HepG2 (cell line): ENCODE measurements around the gene LRP1B. TPM values are rescaled to one million over a fixed set of nuclear protein-coding genes. Genes with fewer than 3 reads are reported as not detected.

Experiments
- ATAC-seq: fragments of 200-7000 bp; cut with Tn5 transposase; 3 replicates; pipeline ENCODE4 v1.9.1; 2020; ENCODE audit warnings: mild to moderate bottlenecking, moderate library complexity
- BruUV-seq: library from RNA; stranded (reverse); fragments of 400-500 nt; replicated peaks from 2 replicates; lab custom pipeline; 2021; lab: Mats Ljungman, UMichigan
- CTCF ChIA-PET: fragments of 300-600 bp; formaldehyde crosslinking; extraction: SDS; loops from one replicate; lab custom pipeline; 2021; ENCODE audit warnings: low total read pairs, inconsistent platforms, low intra/inter-chr PET ratio; lab: Yijun Ruan, JAX
- POLR2A ChIA-PET: fragments of 350-600 bp; sonication (Branson Sonifier 250); formaldehyde crosslinking; loops from one replicate; lab custom pipeline; 2020; ENCODE audit warnings: antibody characterized with exemption, inconsistent platforms; lab: Yijun Ruan, JAX
- DNase-seq: peaks from one replicate; pipeline ENCODE4 v3.0.0-alpha.2; 2015; ENCODE audit warnings: low spot score
- FAIRE-seq: peaks from 3 replicates; lab custom pipeline; 2011; peaks lifted over from hg19 to GRCh38; lab: Jason Lieb, UNC
- H2AFZ ChIP-seq: one replicate; pipeline ENCODE4 v1.6.1; 2011; ENCODE audit warnings: low read length, inconsistent platforms
- H3K27ac ChIP-seq: fragments of 300-600 bp; 3 replicates; pipeline ENCODE4 v1.8.0; 2011; ENCODE audit warnings: mixed run types, mild to moderate bottlenecking, mixed read lengths, low read length, inconsistent platforms; ENCODE audit not compliant: insufficient read depth; ENCODE audit errors: extremely low read length
- H3K27me3 ChIP-seq, 2 experiments: fragments of 200-600 bp in 1 of 2; 2 replicates in 1 of 2; 3 replicates in 1 of 2; pipeline versions ENCODE4 v1.6.0 to v1.8.0; 2011; ENCODE audit warnings: low read length in 2 of 2, mild to moderate bottlenecking in 2 of 2, moderate library complexity in 2 of 2, inconsistent platforms in 1 of 2; ENCODE audit not compliant: insufficient read depth in 2 of 2, control insufficient read depth in 1 of 2
- H3K36me3 ChIP-seq, 2 experiments: fragments of 200-600 bp in 1 of 2; replicated peaks in 1 of 2; 2 replicates in 1 of 2; 3 replicates in 1 of 2; pipeline versions ENCODE4 v1.5.1 to v1.8.0; 2011; ENCODE audit warnings: low read length in 2 of 2, inconsistent platforms in 1 of 2; ENCODE audit not compliant: insufficient read depth in 2 of 2, control insufficient read depth in 1 of 2
- H3K4me1 ChIP-seq: 2 replicates; pipeline ENCODE4 v1.5.1; 2012; ENCODE audit warnings: low read length, inconsistent platforms; ENCODE audit not compliant: insufficient read depth
- H3K4me2 ChIP-seq: 2 replicates; pipeline ENCODE4 v1.6.0; 2011; ENCODE audit warnings: low read depth, low read length, inconsistent platforms
- H3K4me3 ChIP-seq, 3 experiments: fragments of 200-600 bp in 1 of 3; sonication (generic), shearing (Covaris generic) in 1 of 3; replicated peaks in 1 of 3; 2 replicates each; pipeline ENCODE4 v1.5.1; 2011 to 2016; ENCODE audit warnings: low read length in 3 of 3, inconsistent platforms in 2 of 3, low read depth in 2 of 3, mild to moderate bottlenecking in 2 of 3, control low read depth in 1 of 3, mixed read lengths in 1 of 3; ENCODE audit not compliant: insufficient read depth in 1 of 3
- H3K79me2 ChIP-seq: one replicate; pipeline ENCODE4 v1.6.1; 2011; ENCODE audit warnings: low read length, inconsistent platforms; ENCODE audit not compliant: insufficient read depth
- H3K9ac ChIP-seq: 2 replicates; pipeline ENCODE4 v1.6.0; 2011; ENCODE audit warnings: mild to moderate bottlenecking, low read depth, low read length, inconsistent platforms; ENCODE audit not compliant: insufficient read depth
- H3K9me3 ChIP-seq: 2 replicates; pipeline ENCODE4 v1.5.1; 2012; ENCODE audit warnings: mild to moderate bottlenecking, low read length
- H4K20me1 ChIP-seq: 2 replicates; pipeline ENCODE4 v1.6.0; 2011; ENCODE audit warnings: inconsistent platforms, mild to moderate bottlenecking, low read length, moderate library complexity; ENCODE audit not compliant: insufficient read depth
- DNMT1 ChIP-seq: sonication (generic); formaldehyde crosslinking; IDR thresholded peaks from 2 replicates; pipeline ENCODE4 v1.5.1; 2020; ENCODE audit warnings: mild to moderate bottlenecking, missing genetic modification reagents
- ELF4 ChIP-seq: sonication (generic); formaldehyde crosslinking; IDR thresholded peaks from 2 replicates; pipeline ENCODE4 v1.5.0; 2020; ENCODE audit warnings: missing genetic modification reagents, mild to moderate bottlenecking, moderate library complexity, borderline replicate concordance
- EP300 ChIP-seq, 3 experiments: sonication (generic) in 1 of 3; formaldehyde crosslinking in 1 of 3; IDR thresholded peaks; 2 replicates each; pipeline versions ENCODE4 v1.5.1 to v1.6.1; 2011 to 2020; ENCODE audit warnings: low read depth in 2 of 3, low read length in 2 of 3, borderline replicate concordance in 1 of 3, improper control_type of control experiment in 1 of 3, mild to moderate bottlenecking in 1 of 3, missing genetic modification reagents in 1 of 3, moderate library complexity in 1 of 3
- ESRRA ChIP-seq: sonication (generic); formaldehyde crosslinking; IDR thresholded peaks from 2 replicates; pipeline ENCODE4 v1.5.1; 2020; ENCODE audit warnings: mild to moderate bottlenecking, low read depth, missing genetic modification reagents
- HMGA1 ChIP-seq: sonication (generic); formaldehyde crosslinking; conservative IDR thresholded peaks from 2 replicates; pipeline ENCODE4 v1.4.0; 2020; ENCODE audit warnings: missing genetic modification reagents
- KLF12 ChIP-seq: sonication (generic); formaldehyde crosslinking; IDR thresholded peaks from 2 replicates; pipeline ENCODE4 v1.4.0; 2020; ENCODE audit warnings: missing genetic modification reagents, borderline replicate concordance
- MAX ChIP-seq: IDR thresholded peaks from 2 replicates; pipeline ENCODE4 v1.6.1; 2012; ENCODE audit warnings: inconsistent platforms
- NCOA2 ChIP-seq: sonication (generic); formaldehyde crosslinking; IDR thresholded peaks from 2 replicates; pipeline ENCODE4 v1.8.0; 2022; ENCODE audit warnings: inconsistent platforms
- NFE2L2 ChIP-seq: fragments of 150-350 bp; IDR thresholded peaks from 2 replicates; pipeline ENCODE4 v1.6.1; 2014; ENCODE audit warnings: low read length
- RFX1 ChIP-seq: fragments of 450-650 bp; IDR thresholded peaks from 2 replicates; pipeline ENCODE4 v1.6.1; 2017
- SSRP1 ChIP-seq: IDR thresholded peaks from 2 replicates; pipeline ENCODE4 v1.6.1; 2016; ENCODE audit warnings: control low read depth
- ZBTB38 ChIP-seq: sonication (generic); formaldehyde crosslinking; IDR thresholded peaks from 2 replicates; pipeline ENCODE4 v1.5.1; 2020; ENCODE audit warnings: mild to moderate bottlenecking, missing genetic modification reagents
- ZNF367 ChIP-seq: sonication (generic); formaldehyde crosslinking; IDR thresholded peaks from 2 replicates; pipeline ENCODE4 v1.4.0; 2020; ENCODE audit warnings: missing genetic modification reagents, borderline replicate concordance
- ZNF484 ChIP-seq: sonication (generic); formaldehyde crosslinking; IDR thresholded peaks from 2 replicates; pipeline ENCODE4 v1.5.1; 2020; ENCODE audit warnings: mild to moderate bottlenecking, low read depth, missing genetic modification reagents, borderline replicate concordance
- ZNF646 ChIP-seq: sonication (generic); formaldehyde crosslinking; IDR thresholded peaks from 2 replicates; pipeline ENCODE4 v1.9.0; 2021; ENCODE audit warnings: mild to moderate bottlenecking, missing genetic modification reagents
- ZNF841 ChIP-seq: sonication (generic); formaldehyde crosslinking; IDR thresholded peaks from 2 replicates; pipeline ENCODE4 v1.8.1; 2023; ENCODE audit warnings: missing genetic modification reagents, borderline replicate concordance
- WGBS: methylation state at CpG from one replicate; pipeline ENCODE4 v1.1.6; 2017; ENCODE audit warnings: low lambda C conversion rate; 5-methylcytosine and 5-hydroxymethylcytosine counted together
- in situ Hi-C: cut with HindIII; loops from 2 replicates; pipeline ENCODE4 v1.10.0; 2017; ENCODE audit warnings: low pct_unique_long_range_greater_than_20kb; ENCODE audit not compliant: extremely low pct_ligation_motif_present
- intact Hi-C: fragments of 100-400 bp; cut with micrococcal nuclease; formaldehyde crosslinking; loops from one replicate; pipeline ENCODE4 v1.10.0; 2022; ENCODE audit not compliant: unreplicated experiment
- polyA plus RNA-seq, 8 experiments: library from polyadenylated mRNA; depleted of rRNA in 3 of 8; stranded (reverse) in 7 of 8; unstranded in 1 of 8; fragments of >200 nt; fragmentation: Illumina TruSeq in 4 of 8; extraction: Trizol in 4 of 8; gene quantifications; 2 replicates each; pipeline versions ENCODE4 v1.2.1 to v1.2.3, GENCODE V29; 2011 to 2016; ENCODE audit warnings: low read depth in 4 of 8, missing spikeins in 1 of 8, mixed read lengths in 1 of 8; ENCODE audit not compliant: insufficient read depth in 1 of 8
- total RNA-seq, 5 experiments: library from RNA; depleted of rRNA; stranded (reverse); fragments of >200 nt; fragmentation: Illumina TruSeq; extraction: Trizol; gene quantifications; 2 replicates each; pipeline ENCODE4 v1.2.3, GENCODE V29; 2016; ENCODE audit warnings: low read depth in 1 of 5
- TF ChIP-seq, protein P1 (sequence below): sonication (generic); formaldehyde crosslinking; IDR thresholded peaks from 2 replicates; pipeline ENCODE4 v1.8.1; 2023; ENCODE audit warnings: mild to moderate bottlenecking, missing genetic modification reagents
- TF ChIP-seq, protein P2 (sequence below): sonication (generic); formaldehyde crosslinking; IDR thresholded peaks from 2 replicates; pipeline ENCODE4 v1.9.0; 2021; ENCODE audit warnings: missing genetic modification reagents, mild to moderate bottlenecking, borderline replicate concordance

LRP1B gene
- total and polyA plus RNA-seq, 2 of the 13 experiments (the other 11 are each of a cell fraction or from before 2014, with no cell fraction given) = 0.04 TPM; not detected in 1

DNA sequence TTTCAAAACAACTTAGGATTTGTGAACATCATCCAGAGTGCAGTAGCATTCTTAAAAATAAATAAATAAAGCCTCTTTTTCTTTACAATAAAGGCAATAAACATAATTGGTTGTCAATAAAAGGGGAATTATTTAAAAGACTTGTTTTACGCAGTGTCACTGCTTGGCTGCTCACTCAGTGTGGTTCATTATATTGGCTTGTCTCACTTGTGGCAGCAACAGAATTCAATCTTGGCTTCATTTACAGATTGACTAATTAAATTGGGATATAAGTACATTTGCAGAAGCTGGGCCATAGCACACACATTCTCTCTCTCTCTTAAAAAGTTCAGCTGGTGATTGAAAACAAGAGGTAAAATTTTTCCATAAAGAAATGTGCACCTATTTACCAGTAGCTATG lies 1027.6 kb downstream of the LRP1B start:
- H3K27me3 ChIP-seq = no peaks in the 10 kb centered on the region
- no peak overlapping the region for H3K27ac ChIP-seq
- H3K9me3 ChIP-seq = no peaks in the 10 kb centered on the region
- no peaks in the 10 kb centered on the region for H3K4me1 ChIP-seq
- H3K9ac ChIP-seq = no peak overlapping the region
- ChIA-PET POLR2A (no interaction called here), CTCF (no interaction called here)
- no peaks in the 10 kb centered on the region for H3K79me2 ChIP-seq
- H3K36me3 ChIP-seq = no peaks in the 10 kb centered on the region
- no peaks in the 10 kb centered on the region for H4K20me1 ChIP-seq
- FAIRE-seq = no peak
- no peak for DNase-seq
- H3K4me3 ChIP-seq = no peak overlapping the region
- no peak overlapping the region for H3K4me2 ChIP-seq
- WGBS = 79% methylated on average over 1 of the region's 1 CpG
- no TSS peak for BruUV-seq
- no peak for ATAC-seq
- in situ Hi-C loops = no loop called here
- intact Hi-C loops = no loop called here
- no peak overlapping the region for H2AFZ ChIP-seq
- TF ChIP-seq NFE2L2 (no peak), ZBTB38 (CRISPR knock-in tag) (no peak), ZNF484 (CRISPR knock-in tag) (no peak), ZNF841 (CRISPR knock-in tag) (no peak), ELF4 (CRISPR knock-in tag) (no peak), MAX (no peak), KLF12 (CRISPR knock-in tag) (no peak), SSRP1 (CRISPR knock-in tag) (no peak), ZNF367 (CRISPR knock-in tag) (no peak), DNMT1 (CRISPR knock-in tag) (no peak), ZNF646 (CRISPR knock-in tag) (no peak), RFX1 (no peak), NCOA2 (CRISPR knock-in tag) (no peak), ESRRA (CRISPR knock-in tag) (no peak), EP300 (IDR thresholded peaks at IDR 0.05; ENCODE audit: low read depth in 2 of 2, low read length in 2 of 2) (no peak), EP300 (CRISPR knock-in tag; IDR thresholded peaks at IDR 0.05; ENCODE audit: borderline replicate concordance) (no peak), HMGA1 (CRISPR knock-in tag) (no peak)
- TF ChIP-seq, protein P1, sequence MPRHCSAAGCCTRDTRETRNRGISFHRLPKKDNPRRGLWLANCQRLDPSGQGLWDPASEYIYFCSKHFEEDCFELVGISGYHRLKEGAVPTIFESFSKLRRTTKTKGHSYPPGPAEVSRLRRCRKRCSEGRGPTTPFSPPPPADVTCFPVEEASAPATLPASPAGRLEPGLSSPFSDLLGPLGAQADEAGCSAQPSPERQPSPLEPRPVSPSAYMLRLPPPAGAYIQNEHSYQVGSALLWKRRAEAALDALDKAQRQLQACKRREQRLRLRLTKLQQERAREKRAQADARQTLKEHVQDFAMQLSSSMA (CRISPR knock-in tag) = no peak
- TF ChIP-seq, protein P2, sequence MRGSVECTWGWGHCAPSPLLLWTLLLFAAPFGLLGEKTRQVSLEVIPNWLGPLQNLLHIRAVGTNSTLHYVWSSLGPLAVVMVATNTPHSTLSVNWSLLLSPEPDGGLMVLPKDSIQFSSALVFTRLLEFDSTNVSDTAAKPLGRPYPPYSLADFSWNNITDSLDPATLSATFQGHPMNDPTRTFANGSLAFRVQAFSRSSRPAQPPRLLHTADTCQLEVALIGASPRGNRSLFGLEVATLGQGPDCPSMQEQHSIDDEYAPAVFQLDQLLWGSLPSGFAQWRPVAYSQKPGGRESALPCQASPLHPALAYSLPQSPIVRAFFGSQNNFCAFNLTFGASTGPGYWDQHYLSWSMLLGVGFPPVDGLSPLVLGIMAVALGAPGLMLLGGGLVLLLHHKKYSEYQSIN = no peak
